SK-N-MC (cell line): ENCODE data around the gene NEDD8.

ENCODE experiments used
- EZH2 ChIP-seq: fragments of 200-600 bp; sonication (generic); IDR thresholded peaks from one replicate; pipeline ENCODE4 v1.6.1; 2017; ENCODE audit warnings: antibody characterized with exemption
- FOXP2 ChIP-seq: optimal IDR thresholded peaks from 2 replicates; pipeline ENCODE3; 2011; ENCODE audit warnings: mild to moderate bottlenecking, moderate library complexity; ENCODE audit not compliant: insufficient read depth; ENCODE audit errors: extremely low read length, control extremely low read depth
- POLR2AphosphoS5 ChIP-seq: IDR thresholded peaks from 2 replicates; pipeline ENCODE4 v1.6.1; 2012; ENCODE audit warnings: mild to moderate bottlenecking, low read depth, low read length, borderline replicate concordance

DNA sequence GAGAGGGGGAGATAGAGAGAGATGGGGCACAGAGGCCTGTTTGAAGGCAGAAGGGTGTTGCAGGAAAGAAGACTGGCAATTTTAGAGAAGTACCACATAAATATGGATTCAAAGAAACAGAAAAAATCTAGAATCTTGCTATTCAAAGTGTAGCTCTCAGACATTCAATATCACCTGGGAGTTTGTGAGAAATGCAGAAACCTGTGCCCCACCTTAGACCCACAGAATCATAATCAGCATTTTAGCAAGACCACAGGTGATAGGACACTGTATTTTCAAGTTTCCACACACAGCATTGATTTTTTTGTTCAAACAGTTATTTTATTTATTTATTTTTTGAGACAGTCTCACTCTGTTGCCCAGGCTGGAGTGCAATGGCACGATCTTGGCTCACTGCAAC is 3.3 kb downstream of the NEDD8 start:
- TF ChIP-seq EZH2 (no peak), POLR2AphosphoS5 (no peak), FOXP2 (no peak)
